Measurements from ENCODE around the gene ZNF438. TPM values are rescaled to one million over a fixed set of nuclear protein-coding genes. Genes with fewer than 3 reads are reported as not detected.

The ZNF438 gene
- total RNA-seq, 4 donors from 2014 or later = 17.6 to 34.8 (median 23.6) TPM

DNA sequence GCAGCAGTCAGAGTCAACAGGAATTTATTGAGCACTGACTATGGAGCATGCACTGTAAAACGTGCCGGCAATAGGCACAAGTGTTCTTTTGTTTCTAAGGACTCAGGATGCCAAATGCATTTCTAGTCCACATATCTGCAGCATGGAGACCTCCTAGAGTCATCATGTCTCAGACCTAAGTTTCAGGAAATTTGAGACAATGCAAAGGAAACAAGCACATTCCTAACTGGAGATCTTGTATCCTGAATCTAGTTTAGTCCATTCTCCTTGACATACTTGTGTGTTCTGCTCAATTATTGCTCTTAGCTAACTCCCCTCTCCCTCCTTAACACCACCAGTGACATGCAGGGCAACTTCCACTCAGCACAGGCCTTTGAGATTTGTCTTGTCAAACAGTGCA lies 173.2 kb downstream of the ZNF438 start:
- TF ChIP-seq, protein P1, sequence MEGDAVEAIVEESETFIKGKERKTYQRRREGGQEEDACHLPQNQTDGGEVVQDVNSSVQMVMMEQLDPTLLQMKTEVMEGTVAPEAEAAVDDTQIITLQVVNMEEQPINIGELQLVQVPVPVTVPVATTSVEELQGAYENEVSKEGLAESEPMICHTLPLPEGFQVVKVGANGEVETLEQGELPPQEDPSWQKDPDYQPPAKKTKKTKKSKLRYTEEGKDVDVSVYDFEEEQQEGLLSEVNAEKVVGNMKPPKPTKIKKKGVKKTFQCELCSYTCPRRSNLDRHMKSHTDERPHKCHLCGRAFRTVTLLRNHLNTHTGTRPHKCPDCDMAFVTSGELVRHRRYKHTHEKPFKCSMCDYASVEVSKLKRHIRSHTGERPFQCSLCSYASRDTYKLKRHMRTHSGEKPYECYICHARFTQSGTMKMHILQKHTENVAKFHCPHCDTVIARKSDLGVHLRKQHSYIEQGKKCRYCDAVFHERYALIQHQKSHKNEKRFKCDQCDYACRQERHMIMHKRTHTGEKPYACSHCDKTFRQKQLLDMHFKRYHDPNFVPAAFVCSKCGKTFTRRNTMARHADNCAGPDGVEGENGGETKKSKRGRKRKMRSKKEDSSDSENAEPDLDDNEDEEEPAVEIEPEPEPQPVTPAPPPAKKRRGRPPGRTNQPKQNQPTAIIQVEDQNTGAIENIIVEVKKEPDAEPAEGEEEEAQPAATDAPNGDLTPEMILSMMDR (IDR thresholded peaks at IDR 0.05; ENCODE audit: low read depth) = no peak

DNA sequence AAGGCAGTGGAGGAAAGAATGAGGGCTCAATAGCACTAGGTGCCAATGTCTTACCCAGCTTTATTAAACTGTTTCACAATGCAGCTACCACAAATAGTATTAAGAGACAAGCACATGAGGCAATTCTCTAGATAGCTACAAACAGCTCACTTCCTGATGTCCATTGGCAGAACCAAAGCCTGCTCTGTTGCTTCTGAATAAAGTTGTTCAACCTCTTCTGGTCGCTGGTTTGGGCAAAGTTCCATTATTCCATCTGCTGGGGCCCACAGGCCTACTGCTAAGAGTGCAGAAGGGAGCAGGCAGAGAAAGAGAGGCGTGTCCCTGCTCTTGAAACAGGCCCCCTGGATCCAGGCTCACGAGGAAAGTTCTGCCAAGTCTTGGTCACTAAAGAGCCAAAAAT lies 173.9 kb downstream of the ZNF438 start:
- TF ChIP-seq, protein P1 (IDR thresholded peaks at IDR 0.05; ENCODE audit: low read depth) = no peak

DNA sequence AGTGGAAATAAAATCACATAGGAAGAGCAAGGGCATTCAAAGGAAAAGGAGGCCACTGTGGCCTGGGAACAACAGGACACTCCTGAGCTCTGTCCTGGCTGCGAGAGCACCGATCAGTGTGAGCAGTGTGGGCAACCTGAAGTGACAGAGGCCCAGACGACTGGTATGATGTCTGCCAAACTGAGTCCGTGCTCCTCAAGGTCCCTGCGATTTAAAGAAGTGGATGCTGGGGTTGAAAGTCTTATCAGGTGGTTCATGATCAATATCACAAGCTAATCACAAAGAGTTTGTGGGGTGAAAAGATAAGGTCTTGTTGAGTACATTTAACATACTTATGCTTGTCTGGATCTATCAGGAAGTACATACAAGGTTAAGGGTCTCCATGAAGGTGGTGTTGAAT lies 176.5 kb downstream of the ZNF438 start:
- TF ChIP-seq, protein P1 (IDR thresholded peaks at IDR 0.05; ENCODE audit: low read depth) = no peak

DNA sequence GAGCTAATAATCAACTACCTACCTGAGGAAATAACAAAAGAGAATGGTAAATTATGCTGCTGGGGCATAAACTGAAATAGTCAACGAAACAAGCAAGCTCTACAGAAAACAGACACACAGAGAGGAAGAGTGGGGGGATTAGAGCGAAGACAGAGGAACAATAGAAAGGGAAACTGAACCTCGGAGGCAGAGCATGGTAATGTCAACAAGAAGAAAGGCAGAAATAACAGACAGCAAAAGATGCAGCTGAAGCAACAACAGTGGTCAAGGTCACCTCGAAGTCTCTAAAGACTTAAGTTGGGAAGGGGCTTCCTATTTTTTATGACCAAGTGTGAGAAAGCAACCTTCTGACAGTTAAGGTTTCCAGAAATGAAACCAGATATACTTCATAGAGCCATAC lies 177.0 kb downstream of the ZNF438 start:
- TF ChIP-seq, protein P1 (IDR thresholded peaks at IDR 0.05; ENCODE audit: low read depth) = no peak

DNA sequence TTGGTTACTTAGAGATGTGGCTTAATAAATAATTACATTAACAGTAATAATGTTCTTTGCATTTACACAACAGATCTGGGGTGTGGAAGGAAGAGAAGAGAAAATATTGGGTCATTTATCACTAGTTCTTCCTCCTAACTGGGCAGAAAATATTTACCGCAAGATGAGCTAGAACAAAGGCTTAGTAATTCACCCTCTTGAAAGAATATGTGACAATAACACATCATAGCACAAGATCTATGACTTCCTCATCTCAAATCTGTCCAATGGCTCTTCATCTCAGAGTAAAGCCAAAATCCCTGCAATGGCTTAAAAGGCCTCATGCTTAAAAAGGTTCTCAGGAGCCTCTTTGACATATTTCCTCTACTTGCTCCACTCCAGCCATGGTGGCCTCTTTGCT lies 178.6 kb downstream of the ZNF438 start:
- TF ChIP-seq, protein P1 (IDR thresholded peaks at IDR 0.05; ENCODE audit: low read depth) = no peak

DNA sequence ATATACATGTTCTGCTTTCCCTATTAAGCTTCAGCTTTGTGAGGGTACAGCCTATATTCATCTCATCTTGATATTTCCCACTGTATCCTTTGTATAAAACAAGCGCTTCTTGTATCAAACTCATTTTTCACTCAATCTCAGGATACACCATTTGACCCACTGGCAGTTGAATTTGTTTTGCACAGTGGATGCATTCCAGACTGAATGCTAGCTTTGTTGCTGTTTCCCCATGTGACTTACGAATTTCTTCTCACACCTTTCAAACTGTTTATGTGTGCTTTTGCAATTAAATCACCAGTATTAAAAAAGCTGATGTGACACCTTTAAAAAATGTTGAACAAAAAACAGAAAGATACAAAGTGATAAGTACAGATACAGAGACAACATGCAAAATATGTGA lies 180.9 kb downstream of the ZNF438 start:
- TF ChIP-seq, protein P1 (IDR thresholded peaks at IDR 0.05; ENCODE audit: low read depth) = no peak

DNA sequence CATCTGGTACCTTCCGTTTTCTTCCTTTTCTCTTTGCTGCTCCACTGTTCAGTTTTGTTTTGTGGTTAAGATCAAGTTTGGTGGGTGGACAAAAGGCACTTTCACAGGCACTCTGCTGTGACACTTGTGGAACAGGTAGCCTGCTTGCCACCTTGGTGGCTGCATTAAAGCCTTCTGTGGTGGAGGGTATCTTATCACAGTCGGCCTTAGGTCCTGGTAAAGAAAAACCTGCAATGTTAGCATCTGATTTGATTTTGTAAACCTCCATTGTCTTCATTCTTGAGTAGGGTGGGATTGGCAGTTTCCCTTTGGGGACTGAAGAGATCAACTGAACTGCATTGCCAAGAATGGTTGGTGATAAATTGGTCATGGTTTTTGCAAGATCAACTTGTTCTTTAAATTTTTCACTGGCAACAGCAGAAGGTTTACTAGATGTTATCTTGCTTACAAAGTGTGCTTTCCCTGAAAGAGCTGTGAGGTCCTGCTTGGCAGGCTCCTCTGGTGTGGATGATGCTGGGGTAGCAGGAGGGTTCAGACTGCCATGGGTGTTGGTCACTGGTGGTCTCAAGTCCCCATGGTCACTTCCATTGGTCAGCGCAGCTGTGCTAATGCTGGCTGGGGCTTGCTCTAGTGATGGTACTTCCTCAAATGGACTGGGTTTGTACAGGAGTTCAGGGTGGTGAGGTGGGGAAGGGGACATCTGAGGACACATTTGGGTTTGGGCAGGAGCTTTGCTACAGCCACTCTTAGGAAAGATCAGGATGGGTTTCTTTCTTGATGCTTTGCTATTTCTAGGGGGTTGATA lies 182.2 kb downstream of the ZNF438 start:
- TF ChIP-seq, protein P1 (IDR thresholded peaks at IDR 0.05; ENCODE audit: low read depth) = no peak
